AG20443 (cell line): Measurements from ENCODE around the gene ITGA11.

Experiments used
- DNase-seq: peaks from one replicate; pipeline ENCODE4 v3.0.0; 2012; ENCODE audit warnings: low spot score, mixed read lengths

ITGA11 gene

DNA sequence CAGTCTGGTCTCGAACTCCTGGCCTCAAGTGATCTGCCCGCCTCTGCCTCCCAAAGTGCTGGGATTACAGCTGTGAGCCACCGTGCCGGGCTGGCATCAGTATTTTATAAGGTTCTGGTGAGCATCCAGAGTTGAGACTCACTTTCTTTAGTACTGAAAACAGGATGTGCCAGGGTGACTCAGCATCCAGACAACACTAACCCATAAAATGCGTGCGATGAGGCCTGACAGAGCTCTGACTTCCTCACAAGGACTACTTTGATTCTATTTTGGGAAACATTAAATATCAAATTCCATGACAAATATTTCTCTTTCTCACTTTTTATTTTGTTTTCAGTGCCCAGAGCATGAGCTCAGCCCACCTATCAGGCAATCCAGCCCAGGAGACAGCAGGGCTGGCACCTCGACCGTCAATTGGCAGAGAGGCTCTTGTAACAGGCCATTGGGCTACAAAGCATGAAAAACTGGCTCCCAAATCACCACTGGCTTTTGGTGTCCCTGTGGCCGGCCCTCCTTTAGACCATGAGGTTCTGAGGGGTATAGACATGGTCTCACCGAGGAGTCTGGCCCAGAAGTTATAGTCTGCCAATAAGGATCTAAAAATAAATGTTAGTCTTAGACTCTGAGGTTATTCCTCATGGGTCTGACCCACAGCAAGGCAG is 79.4 kb downstream of the ITGA11 start:
- DNase-seq: peak; percentile 89

DNA sequence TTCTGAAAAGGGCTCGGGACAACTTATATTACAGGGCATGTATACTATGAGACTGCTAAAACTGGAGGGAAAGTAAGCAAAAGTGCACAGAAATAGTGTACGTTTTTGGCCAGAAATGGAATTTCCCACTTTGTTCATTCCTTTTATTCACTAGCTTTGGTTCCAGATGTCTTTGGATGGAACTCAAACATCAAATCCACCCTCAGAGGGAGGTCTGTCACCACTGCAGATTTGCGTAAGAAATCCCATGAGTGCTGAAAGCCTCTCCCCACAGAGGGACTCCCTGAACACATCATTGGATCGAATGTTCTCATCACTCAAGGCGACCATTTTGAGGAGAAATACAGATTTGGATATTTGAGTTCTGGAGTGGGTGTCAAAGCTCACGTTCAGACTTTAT is 82.8 kb downstream of the ITGA11 start:
- no peak for DNase-seq

- DNase-seq: no peak
These were observed 83.4 kb downstream of the ITGA11 start for GRCh38 chr15:68348606-68349005.

DNA sequence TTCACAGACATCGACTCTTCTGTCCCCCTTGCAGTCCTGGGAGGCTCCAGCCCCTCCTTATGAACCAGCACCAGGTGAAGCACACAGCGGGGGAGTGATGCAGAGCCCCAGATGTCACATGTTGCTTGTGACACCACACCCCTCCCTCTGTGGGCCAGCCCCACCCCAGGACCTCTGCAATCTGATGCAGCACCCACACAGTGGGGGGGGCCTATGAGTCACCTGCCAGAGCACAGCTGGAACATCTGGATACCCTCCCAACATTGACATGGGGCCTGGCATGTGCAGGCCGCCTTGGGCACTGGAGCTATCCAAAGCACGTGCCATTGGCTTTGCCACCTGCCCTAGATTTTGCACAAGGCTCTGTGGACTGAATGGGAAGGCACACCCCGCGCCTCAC is 83.9 kb downstream of the ITGA11 start:
- DNase-seq: no peak

DNA sequence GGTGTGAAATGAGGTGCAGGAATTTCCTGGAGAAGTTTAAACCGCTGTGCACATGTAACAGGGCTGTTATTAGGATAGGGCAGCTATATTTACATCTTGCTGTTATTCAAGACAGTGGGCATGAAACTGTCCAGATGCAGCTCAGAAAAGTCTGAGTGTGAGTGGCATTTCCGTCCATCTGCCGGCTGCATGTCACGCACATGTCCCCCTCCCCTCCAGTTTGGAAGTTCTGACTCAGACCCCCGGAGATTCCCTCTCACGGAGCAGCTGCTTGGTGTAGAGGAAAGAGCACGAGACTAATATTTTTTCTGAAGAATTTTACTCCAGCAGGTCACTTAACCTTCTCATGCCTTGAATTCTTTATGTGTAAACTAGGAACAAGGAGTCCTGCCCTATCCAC is 84.6 kb downstream of the ITGA11 start:
- no peak for DNase-seq

GRCh38 chr15:68346979-68347378 is 85.0 kb downstream of the ITGA11 start:
- DNase-seq: no peak

- no peak for DNase-seq
These were observed 86.5 kb downstream of the ITGA11 start for GRCh38 chr15:68345481-68345880.

- DNase-seq: no peak
These were observed 87.4 kb downstream of the ITGA11 start for GRCh38 chr15:68344600-68344999.

GRCh38 chr15:68343579-68344225 is 88.3 kb downstream of the ITGA11 start:
- no peak for DNase-seq

DNA sequence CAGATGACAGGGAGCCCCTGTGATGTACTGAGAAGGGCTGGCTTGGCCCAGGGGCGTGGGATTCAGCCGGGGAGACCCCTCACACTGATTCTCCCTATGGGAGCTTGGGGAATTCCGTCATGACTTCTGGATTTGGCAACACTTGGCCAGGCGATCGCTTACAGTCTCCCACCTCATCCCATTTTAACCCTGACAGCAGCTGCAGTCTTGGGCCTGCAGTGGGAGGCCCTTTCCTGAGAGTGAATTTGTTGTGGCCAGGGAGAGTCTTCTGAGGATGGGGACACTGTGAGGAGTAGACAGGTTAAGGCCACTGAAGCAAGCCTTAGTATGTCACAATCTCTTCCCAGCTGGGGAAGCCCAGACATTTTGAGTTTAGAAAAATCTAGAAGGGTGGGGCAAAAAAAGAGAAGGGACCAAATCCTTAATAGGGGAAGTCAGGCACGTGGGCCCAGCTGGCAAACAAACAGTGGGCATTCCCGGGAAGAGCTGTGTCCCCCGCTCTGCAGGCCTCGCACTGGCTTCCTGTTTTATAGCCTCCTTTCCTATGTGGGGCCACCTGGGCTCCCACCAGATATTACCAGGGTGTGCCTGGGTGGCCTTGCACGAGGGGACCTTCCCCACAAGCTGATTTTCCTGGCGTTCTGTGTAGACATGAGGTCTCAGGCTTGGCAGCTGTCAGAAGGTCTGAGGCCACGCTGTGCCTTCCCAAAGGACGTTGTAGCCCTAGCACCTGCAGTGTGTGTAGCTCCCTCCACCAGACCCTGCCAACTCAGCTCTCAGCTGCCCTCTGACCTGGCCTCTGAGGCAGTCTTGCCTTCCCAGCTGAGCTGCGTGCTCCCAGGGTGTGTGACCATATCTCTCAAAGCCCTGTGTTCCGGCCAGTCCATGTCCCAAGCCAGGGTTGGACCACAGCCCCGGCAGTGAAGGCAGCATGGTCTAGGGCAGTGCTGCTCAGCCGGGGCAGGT is 89.9 kb downstream of the ITGA11 start:
- no peak for DNase-seq

GRCh38 chr15:68340726-68341671 is 91.0 kb downstream of the ITGA11 start:
- no peak for DNase-seq

- no peak for DNase-seq
These were observed 92.5 kb downstream of the ITGA11 start for GRCh38 chr15:68339481-68339880.

GRCh38 chr15:68337826-68338225 is 94.1 kb downstream of the ITGA11 start:
- DNase-seq: no peak

GRCh38 chr15:68336516-68336915 is 95.4 kb downstream of the ITGA11 start:
- no peak for DNase-seq

GRCh38 chr15:68335655-68336054 is 96.3 kb downstream of the ITGA11 start:
- no peak for DNase-seq

GRCh38 chr15:68335251-68335650 is 96.7 kb downstream of the ITGA11 start:
- peak; percentile 43 for DNase-seq

GRCh38 chr15:68334661-68335124 is 97.3 kb downstream of the ITGA11 start:
- DNase-seq: no peak

GRCh38 chr15:68333775-68334470 is 98.0 kb downstream of the ITGA11 start:
- DNase-seq: no peak

DNA sequence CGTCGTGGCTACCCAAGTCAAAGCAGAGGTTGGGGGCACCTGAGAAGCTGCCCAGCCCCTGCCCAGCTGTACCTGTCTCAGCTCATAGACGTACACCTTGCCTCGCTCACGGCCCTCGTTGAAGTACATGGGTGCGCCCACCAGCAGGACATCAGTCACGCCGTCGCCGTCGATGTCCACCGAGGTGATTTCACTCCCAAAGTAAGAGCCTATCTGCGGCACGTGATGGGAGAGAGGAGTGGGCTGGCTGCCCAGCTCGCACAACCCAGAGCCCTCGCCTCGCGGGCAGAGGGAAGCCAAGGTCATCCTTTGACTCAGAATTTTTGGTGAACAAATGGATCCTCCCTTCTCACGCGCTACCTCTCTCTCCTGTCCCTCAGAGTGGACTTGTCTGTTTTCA is 99.7 kb downstream of the ITGA11 start:
- no peak for DNase-seq

DNA sequence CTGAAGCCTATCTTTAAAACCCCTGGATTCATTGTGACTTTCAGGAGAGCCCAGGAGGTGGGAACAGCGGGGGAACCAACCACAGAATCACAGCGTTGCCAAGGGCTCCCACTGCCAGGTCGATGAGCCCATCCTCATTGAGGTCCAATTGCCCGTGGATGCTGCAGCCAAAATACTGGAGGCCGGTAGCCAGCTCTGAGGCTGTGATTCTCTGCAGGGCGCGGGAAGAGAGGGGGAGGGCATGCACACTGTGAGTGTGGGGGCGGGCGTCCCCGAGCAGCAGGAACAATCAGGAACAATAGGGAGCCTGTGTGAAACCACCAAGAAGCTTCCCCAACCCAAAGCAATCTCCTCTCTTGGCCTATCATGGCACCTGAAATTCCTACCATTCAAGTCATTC is 101.1 kb downstream of the ITGA11 start:
- DNase-seq: no peak

- no peak for DNase-seq
These were observed 101.5 kb downstream of the ITGA11 start for GRCh38 chr15:68330416-68330815.
